Keratinocyte (primary cell): Measurements from ENCODE around the gene CENPV.

Experiments used
- EZH2 ChIP-seq: IDR thresholded peaks from one replicate; pipeline ENCODE4 v1.6.1; 2012; ENCODE audit warnings: inconsistent platforms, mild to moderate bottlenecking, low read length, moderate library complexity
- TF ChIP-seq, protein P1 (sequence below), 3 experiments: IDR thresholded peaks in 1 of 3; conservative IDR thresholded peaks in 1 of 3; optimal IDR thresholded peaks in 1 of 3; 2 replicates in 2 of 3; 3 replicates in 1 of 3; pipeline versions ENCODE3 to v1.5.1; 2011; ENCODE audit warnings: low read length in 3 of 3, mild to moderate bottlenecking in 3 of 3, moderate library complexity in 2 of 3, control low read depth in 1 of 3, inconsistent platforms in 1 of 3; ENCODE audit not compliant: insufficient read depth in 2 of 3; ENCODE audit errors: extremely low read depth in 1 of 3

DNA sequence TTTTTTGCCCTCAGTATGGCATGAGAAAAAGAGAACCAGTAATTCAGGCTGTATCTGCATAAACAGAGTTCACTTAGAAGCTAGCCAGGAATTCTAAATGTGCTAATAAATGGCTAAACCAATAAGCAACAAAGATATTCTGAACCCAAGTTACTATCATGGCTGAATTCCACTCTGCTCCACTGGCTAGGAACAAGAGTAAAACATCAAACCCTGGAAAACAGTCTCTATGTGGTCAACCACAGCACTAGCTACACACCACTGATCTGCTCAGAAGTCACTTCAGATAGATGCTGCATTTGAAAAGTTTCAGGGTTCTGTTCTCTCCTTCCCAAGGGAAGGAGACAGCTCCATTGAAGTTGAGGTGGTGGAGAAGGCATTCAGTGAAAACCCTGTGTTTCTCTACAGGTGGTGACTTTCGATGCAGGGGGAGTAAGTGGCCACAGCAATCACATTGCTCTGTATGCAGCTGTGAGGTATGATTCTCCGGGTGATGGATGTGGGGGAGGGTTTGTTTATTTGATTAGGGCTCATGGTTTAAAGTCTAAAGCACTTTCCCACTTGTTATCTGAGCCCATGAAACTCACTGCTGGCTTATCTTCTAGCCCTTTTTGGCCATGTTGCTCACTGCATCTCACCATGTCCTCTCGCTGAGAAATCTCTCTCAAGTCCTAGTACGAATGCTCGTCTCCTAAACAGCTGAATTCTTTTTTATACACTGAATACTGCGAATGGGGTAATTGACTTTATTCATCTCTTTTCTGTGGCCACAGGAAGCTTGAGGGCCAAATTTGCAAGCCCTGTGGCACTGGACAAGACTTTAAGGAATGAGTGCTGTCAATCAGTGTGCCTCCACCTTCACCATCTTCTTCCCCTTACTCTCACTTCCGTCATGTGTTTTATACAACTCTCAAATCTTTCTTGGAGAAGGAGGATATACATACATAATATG lies 39.9 kb downstream of the CENPV start:
- TF ChIP-seq, protein P1, sequence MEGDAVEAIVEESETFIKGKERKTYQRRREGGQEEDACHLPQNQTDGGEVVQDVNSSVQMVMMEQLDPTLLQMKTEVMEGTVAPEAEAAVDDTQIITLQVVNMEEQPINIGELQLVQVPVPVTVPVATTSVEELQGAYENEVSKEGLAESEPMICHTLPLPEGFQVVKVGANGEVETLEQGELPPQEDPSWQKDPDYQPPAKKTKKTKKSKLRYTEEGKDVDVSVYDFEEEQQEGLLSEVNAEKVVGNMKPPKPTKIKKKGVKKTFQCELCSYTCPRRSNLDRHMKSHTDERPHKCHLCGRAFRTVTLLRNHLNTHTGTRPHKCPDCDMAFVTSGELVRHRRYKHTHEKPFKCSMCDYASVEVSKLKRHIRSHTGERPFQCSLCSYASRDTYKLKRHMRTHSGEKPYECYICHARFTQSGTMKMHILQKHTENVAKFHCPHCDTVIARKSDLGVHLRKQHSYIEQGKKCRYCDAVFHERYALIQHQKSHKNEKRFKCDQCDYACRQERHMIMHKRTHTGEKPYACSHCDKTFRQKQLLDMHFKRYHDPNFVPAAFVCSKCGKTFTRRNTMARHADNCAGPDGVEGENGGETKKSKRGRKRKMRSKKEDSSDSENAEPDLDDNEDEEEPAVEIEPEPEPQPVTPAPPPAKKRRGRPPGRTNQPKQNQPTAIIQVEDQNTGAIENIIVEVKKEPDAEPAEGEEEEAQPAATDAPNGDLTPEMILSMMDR (optimal IDR thresholded peaks at IDR 0.05 in 1 of 3, IDR thresholded peaks at IDR 0.05 in 1 of 3, conservative IDR thresholded peaks at IDR 0.05 in 1 of 3; ENCODE audit: extremely low read depth in 1 of 3, insufficient read depth in 2 of 3, low read length in 3 of 3), result no peak
- TF ChIP-seq EZH2, result no peak
